HepG2 (cell line): Measurements from ENCODE around the gene HUNK. TPM values are rescaled to one million over a fixed set of nuclear protein-coding genes. Genes with fewer than 3 reads are reported as not detected.

Experiments used
- ARNTL ChIP-seq: sonication (generic); formaldehyde crosslinking; IDR thresholded peaks from 2 replicates; pipeline ENCODE4 v1.4.0; 2020; ENCODE audit warnings: mild to moderate bottlenecking, missing genetic modification reagents
- FOXA1 ChIP-seq, 2 experiments: fragments of 450-650 bp in 1 of 2; sonication (generic) in 1 of 2; formaldehyde crosslinking in 1 of 2; IDR thresholded peaks; 2 replicates each; pipeline versions ENCODE4 v1.4.0 to v1.6.1; 2016 to 2020; ENCODE audit warnings: missing genetic modification reagents in 1 of 2
- JDP2 ChIP-seq: sonication (generic); formaldehyde crosslinking; IDR thresholded peaks from 2 replicates; pipeline ENCODE4 v1.8.1; 2022; ENCODE audit warnings: missing genetic modification reagents, borderline replicate concordance
- MEIS1 ChIP-seq: sonication (generic); formaldehyde crosslinking; IDR thresholded peaks from 2 replicates; pipeline ENCODE4 v1.9.0; 2021; ENCODE audit warnings: mild to moderate bottlenecking, missing genetic modification reagents, moderate library complexity, borderline replicate concordance
- NFRKB ChIP-seq: fragments of 450-650 bp; IDR thresholded peaks from 2 replicates; pipeline ENCODE4 v1.6.1; 2017
- PCBP2 ChIP-seq: fragments of 200-400 bp; formaldehyde crosslinking; optimal IDR thresholded peaks from 2 replicates; pipeline ENCODE3; 2018; ENCODE audit warnings: low read length, low read depth; ENCODE audit not compliant: poor library complexity, severe bottlenecking
- THYN1 ChIP-seq: sonication (generic); formaldehyde crosslinking; IDR thresholded peaks from 2 replicates; pipeline ENCODE4 v1.8.1; 2023; ENCODE audit warnings: low read depth, mild to moderate bottlenecking, moderate library complexity, missing genetic modification reagents, borderline replicate concordance
- ZBTB7A ChIP-seq: sonication (generic); formaldehyde crosslinking; IDR thresholded peaks from 2 replicates; pipeline ENCODE4 v1.8.0; 2022; ENCODE audit warnings: mild to moderate bottlenecking, missing genetic modification reagents
- ZBTB8A ChIP-seq: sonication (generic); formaldehyde crosslinking; IDR thresholded peaks from 2 replicates; pipeline ENCODE4 v1.4.0; 2020; ENCODE audit warnings: mild to moderate bottlenecking, low read depth, missing genetic modification reagents, borderline replicate concordance
- ZNF496 ChIP-seq: sonication (generic); formaldehyde crosslinking; IDR thresholded peaks from 2 replicates; pipeline ENCODE4 v1.8.1; 2023; ENCODE audit warnings: mild to moderate bottlenecking, moderate library complexity, missing genetic modification reagents; ENCODE audit not compliant: insufficient replicate concordance
- ZNF572 ChIP-seq: sonication (generic); formaldehyde crosslinking; IDR thresholded peaks from 2 replicates; pipeline ENCODE4 v1.5.1; 2020; ENCODE audit warnings: mild to moderate bottlenecking, missing genetic modification reagents
- ZNF724P ChIP-seq: sonication (generic); formaldehyde crosslinking; IDR thresholded peaks from 2 replicates; pipeline ENCODE4 v1.8.0; 2022; ENCODE audit warnings: missing genetic modification reagents, borderline replicate concordance
- ZNF788 ChIP-seq: sonication (generic); formaldehyde crosslinking; IDR thresholded peaks from 2 replicates; pipeline ENCODE4 v1.5.0; 2020; ENCODE audit warnings: mild to moderate bottlenecking, missing genetic modification reagents, borderline replicate concordance
- ZNF841 ChIP-seq: sonication (generic); formaldehyde crosslinking; IDR thresholded peaks from 2 replicates; pipeline ENCODE4 v1.8.1; 2023; ENCODE audit warnings: missing genetic modification reagents, borderline replicate concordance
- polyA plus RNA-seq, 8 experiments: library from polyadenylated mRNA; depleted of rRNA in 3 of 8; stranded (reverse) in 7 of 8; unstranded in 1 of 8; fragments of >200 nt; fragmentation: Illumina TruSeq in 4 of 8; extraction: Trizol in 4 of 8; gene quantifications; 2 replicates each; pipeline versions ENCODE4 v1.2.1 to v1.2.3, GENCODE V29; 2011 to 2016; ENCODE audit warnings: low read depth in 4 of 8, missing spikeins in 1 of 8, mixed read lengths in 1 of 8; ENCODE audit not compliant: insufficient read depth in 1 of 8
- total RNA-seq, 5 experiments: library from RNA; depleted of rRNA; stranded (reverse); fragments of >200 nt; fragmentation: Illumina TruSeq; extraction: Trizol; gene quantifications; 2 replicates each; pipeline ENCODE4 v1.2.3, GENCODE V29; 2016; ENCODE audit warnings: low read depth in 1 of 5
- TF ChIP-seq, protein P1 (sequence below): sonication (generic); formaldehyde crosslinking; IDR thresholded peaks from 2 replicates; pipeline ENCODE4 v1.4.0; 2020; ENCODE audit warnings: mild to moderate bottlenecking, missing genetic modification reagents
- TF ChIP-seq, protein P2 (sequence below): sonication (generic); formaldehyde crosslinking; IDR thresholded peaks from 2 replicates; pipeline ENCODE4 v1.4.0; 2020; ENCODE audit warnings: missing genetic modification reagents
- TF ChIP-seq, protein P3 (sequence below): sonication (generic); formaldehyde crosslinking; IDR thresholded peaks from 2 replicates; pipeline ENCODE4 v1.5.1; 2020; ENCODE audit warnings: mild to moderate bottlenecking, moderate library complexity, missing genetic modification reagents
- TF ChIP-seq, protein P4 (sequence below): sonication (generic); formaldehyde crosslinking; IDR thresholded peaks from 2 replicates; pipeline ENCODE4 v1.4.0; 2020; ENCODE audit warnings: low read depth, missing genetic modification reagents
- TF ChIP-seq, protein P5 (sequence below): sonication (generic); formaldehyde crosslinking; IDR thresholded peaks from 2 replicates; pipeline ENCODE4 v1.8.0; 2023; ENCODE audit warnings: mild to moderate bottlenecking, missing genetic modification reagents

The HUNK gene
- total and polyA plus RNA-seq, 2 of the 13 experiments (the other 11 are each of a cell fraction or from before 2014, with no cell fraction given): 1.8 to 1.9 TPM

DNA sequence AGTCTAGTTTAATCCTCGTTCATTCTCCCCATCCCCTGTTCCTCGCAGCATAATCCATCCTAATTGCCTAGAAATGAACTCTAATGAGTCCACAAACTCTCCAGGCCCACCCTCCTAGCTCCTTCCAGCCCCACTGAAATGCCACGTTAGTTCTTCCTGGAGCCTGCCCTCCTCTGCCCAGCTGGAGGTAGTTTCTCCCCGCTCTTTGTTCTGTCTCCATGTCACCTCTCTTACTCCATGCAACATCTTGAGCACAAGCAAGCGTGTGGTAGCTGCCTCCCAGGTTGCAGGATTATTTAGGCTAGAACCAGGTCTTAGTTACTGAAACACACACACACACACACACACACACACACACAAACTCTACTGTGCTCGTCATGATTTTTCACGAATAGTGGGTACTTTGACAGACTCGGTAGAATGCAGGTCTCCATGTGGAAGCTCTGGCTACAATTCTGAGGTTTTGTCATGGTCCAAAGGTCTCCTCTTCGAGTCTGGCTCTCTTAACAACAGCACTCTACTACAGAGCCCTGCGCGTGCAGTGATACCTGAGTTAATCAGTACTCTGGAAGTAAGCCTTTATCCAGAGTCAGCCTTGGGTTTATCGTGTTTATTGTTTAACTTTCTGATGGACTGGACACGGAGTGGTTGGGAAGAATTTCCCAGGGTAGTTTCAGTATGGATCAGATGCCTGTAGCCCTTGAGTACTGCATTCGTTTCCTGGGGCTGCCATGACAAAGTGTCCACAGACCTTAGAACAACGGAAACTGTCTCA is 27.5 kb downstream of the HUNK start (continued):
- no peak for TF ChIP-seq ZBTB8A (CRISPR knock-in tag)
- TF ChIP-seq ZNF572 (CRISPR knock-in tag): no peak
- no peak for TF ChIP-seq ZNF724P (CRISPR knock-in tag)
- TF ChIP-seq ZNF788 (CRISPR knock-in tag): no peak; the same call in 1 of the 2 replicates
- TF ChIP-seq, protein P1, sequence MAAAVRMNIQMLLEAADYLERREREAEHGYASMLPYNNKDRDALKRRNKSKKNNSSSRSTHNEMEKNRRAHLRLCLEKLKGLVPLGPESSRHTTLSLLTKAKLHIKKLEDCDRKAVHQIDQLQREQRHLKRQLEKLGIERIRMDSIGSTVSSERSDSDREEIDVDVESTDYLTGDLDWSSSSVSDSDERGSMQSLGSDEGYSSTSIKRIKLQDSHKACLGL (CRISPR knock-in tag): 0 out of 2 replicates have a peak, but pooled peaks have one; percentile 19
- no peak for TF ChIP-seq ZNF841 (CRISPR knock-in tag)
- TF ChIP-seq, protein P2, sequence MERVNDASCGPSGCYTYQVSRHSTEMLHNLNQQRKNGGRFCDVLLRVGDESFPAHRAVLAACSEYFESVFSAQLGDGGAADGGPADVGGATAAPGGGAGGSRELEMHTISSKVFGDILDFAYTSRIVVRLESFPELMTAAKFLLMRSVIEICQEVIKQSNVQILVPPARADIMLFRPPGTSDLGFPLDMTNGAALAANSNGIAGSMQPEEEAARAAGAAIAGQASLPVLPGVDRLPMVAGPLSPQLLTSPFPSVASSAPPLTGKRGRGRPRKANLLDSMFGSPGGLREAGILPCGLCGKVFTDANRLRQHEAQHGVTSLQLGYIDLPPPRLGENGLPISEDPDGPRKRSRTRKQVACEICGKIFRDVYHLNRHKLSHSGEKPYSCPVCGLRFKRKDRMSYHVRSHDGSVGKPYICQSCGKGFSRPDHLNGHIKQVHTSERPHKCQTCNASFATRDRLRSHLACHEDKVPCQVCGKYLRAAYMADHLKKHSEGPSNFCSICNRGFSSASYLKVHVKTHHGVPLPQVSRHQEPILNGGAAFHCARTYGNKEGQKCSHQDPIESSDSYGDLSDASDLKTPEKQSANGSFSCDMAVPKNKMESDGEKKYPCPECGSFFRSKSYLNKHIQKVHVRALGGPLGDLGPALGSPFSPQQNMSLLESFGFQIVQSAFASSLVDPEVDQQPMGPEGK (CRISPR knock-in tag): peak; percentile 28; the same call in 1 of the 2 replicates
- TF ChIP-seq MEIS1: 0 out of 2 replicates have a peak, but pooled peaks have one; percentile 60
- no peak for TF ChIP-seq JDP2 (CRISPR knock-in tag)
- TF ChIP-seq, protein P3, sequence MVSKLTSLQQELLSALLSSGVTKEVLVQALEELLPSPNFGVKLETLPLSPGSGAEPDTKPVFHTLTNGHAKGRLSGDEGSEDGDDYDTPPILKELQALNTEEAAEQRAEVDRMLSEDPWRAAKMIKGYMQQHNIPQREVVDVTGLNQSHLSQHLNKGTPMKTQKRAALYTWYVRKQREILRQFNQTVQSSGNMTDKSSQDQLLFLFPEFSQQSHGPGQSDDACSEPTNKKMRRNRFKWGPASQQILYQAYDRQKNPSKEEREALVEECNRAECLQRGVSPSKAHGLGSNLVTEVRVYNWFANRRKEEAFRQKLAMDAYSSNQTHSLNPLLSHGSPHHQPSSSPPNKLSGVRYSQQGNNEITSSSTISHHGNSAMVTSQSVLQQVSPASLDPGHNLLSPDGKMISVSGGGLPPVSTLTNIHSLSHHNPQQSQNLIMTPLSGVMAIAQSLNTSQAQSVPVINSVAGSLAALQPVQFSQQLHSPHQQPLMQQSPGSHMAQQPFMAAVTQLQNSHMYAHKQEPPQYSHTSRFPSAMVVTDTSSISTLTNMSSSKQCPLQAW: peak; percentile 88
- TF ChIP-seq ZBTB7A (CRISPR knock-in tag): no peak
- no peak for TF ChIP-seq THYN1 (CRISPR knock-in tag)
- TF ChIP-seq, protein P4, sequence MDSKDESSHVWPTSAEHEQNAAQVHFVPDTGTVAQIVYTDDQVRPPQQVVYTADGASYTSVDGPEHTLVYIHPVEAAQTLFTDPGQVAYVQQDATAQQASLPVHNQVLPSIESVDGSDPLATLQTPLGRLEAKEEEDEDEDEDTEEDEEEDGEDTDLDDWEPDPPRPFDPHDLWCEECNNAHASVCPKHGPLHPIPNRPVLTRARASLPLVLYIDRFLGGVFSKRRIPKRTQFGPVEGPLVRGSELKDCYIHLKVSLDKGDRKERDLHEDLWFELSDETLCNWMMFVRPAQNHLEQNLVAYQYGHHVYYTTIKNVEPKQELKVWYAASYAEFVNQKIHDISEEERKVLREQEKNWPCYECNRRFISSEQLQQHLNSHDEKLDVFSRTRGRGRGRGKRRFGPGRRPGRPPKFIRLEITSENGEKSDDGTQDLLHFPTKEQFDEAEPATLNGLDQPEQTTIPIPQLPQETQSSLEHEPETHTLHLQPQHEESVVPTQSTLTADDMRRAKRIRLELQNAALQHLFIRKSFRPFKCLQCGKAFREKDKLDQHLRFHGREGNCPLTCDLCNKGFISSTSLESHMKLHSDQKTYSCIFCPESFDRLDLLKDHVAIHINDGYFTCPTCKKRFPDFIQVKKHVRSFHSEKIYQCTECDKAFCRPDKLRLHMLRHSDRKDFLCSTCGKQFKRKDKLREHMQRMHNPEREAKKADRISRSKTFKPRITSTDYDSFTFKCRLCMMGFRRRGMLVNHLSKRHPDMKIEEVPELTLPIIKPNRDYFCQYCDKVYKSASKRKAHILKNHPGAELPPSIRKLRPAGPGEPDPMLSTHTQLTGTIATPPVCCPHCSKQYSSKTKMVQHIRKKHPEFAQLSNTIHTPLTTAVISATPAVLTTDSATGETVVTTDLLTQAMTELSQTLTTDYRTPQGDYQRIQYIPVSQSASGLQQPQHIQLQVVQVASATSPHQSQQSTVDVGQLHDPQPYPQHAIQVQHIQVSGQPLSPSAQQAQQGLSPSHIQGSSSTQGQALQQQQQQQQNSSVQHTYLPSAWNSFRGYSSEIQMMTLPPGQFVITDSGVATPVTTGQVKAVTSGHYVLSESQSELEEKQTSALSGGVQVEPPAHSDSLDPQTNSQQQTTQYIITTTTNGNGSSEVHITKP (CRISPR knock-in tag): no peak
- TF ChIP-seq, protein P5, sequence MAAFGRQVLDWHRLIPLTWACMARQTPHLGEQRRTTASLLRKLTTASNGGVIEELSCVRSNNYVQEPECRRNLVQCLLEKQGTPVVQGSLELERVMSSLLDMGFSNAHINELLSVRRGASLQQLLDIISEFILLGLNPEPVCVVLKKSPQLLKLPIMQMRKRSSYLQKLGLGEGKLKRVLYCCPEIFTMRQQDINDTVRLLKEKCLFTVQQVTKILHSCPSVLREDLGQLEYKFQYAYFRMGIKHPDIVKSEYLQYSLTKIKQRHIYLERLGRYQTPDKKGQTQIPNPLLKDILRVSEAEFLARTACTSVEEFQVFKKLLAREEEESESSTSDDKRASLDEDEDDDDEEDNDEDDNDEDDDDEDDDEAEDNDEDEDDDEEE: no peak
- no peak for TF ChIP-seq ARNTL (CRISPR knock-in tag)
- no peak for TF ChIP-seq NFRKB
- no peak for TF ChIP-seq ZNF496 (CRISPR knock-in tag)
- TF ChIP-seq PCBP2: no peak
- no peak for TF ChIP-seq FOXA1 (IDR thresholded peaks at IDR 0.05)
- TF ChIP-seq FOXA1 (CRISPR knock-in tag; IDR thresholded peaks at IDR 0.05): peak; percentile 41; the same call in 1 of the 2 replicates
